Stimulated activated CD4-positive, alpha-beta T cell treated with anti-CD3 and anti-CD28 coated beads, Interleukin-12 subunit alpha, Interleukin-12 subunit beta, amount 100 ng/mL, for 24 hours (primary cell): ENCODE measurements around the gene ATP13A5.

Experiments
- DNase-seq, 2 experiments: peaks; one replicate each; pipeline ENCODE4 v3.0.0-alpha.2; 2020; ENCODE audit warnings: low read depth in 2 of 2

Gene ATP13A5

DNA sequence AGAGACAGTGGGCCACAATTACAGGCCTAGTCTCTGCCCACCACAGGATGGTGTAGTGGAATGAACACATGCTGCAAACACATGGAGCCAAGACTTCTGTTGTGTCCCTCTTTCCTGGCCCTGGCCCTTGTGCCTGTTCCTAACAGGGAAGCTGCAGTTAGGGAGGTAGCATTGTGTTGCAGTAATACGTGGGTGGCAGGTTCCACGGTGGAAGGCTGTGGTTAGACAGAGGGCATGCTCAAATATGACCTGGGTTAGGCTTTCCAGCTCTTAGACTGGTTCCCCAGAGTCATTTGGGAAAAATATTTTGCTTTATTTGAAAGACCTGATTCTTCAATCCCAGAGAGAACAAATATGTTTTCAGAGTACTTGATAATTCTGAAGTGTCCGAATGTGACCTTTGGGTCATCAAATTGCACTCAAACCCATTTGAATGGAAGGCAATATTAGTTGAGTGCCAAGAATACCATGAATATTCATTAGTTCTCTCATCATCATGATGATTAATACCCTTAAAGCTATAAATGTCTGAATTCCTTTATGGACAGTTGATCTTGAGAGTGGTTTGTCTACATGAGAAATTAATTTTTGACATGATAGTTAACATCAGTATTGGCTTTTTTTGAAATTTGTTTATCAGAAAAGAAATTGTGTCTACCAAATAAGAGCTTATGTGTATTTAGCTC lies 109.1 kb downstream of the ATP13A5 start:
- no peak for DNase-seq

DNA sequence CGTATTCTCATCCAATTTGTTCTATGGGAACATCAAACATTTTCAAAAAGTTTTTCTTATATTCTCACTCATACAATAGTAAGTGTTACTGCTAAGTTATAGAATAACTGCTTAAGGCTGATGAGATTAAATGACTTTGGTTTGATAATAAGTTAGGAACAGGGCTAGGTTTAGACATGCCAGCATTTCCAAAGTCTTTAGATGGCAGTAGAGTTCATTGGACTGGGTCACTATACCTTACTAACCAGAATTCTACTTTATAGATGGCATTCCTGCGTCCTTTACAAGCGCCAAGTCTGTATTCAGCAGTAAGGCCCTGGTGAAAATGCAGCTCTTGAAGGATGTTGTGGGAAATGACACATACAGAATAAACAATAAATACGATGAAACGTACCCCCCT lies 115.8 kb downstream of the ATP13A5 start:
- no peak for DNase-seq

DNA sequence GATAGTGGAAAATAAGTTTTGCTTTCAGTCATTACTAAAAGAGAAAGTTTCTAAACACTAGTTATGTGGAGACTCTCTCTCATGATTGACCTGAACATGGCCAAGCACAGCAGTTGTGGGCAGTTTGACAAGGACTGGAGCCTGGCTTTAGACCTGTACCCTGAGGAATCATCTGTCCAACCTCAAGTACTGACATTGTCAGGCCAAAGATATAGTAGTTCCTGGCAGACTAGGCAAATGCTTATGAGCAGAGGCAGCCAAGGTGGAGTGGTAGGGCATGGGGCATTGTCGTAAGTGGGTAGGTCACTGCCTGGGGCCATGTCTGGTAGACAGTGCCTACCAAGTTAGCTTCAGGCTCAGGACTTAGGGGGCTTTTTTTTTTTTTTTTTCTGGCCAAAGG lies 116.6 kb downstream of the ATP13A5 start:
- no peak for DNase-seq

DNA sequence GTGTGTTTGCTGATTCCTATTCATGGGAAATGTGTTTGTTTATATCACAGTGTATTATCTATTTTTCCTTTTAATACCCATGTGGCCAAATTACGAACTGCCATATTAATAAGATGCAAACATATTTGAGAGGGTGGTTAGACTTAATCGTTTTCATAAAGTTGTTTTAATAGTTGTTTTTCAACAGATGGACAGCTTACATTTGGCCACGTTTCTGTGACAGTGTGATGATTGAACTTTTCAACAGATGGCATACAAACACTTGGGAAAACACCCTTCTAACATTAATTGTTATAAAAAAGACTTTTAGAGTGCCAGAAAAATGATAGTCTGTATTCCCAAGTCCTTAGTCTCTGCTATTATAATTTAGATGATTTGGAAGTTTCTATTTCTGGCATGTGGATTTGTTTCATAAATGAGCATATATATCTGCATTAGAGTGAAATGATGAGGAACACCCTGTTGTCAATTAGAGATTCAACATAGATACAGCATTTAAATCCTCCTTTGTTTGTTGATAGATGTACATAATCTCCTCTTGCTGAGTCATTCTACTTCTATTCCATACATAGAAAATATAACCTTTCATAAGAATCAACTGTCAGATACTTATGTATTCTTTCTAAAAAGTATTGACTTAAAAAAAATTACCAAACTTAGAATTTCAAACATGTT lies 124.4 kb downstream of the ATP13A5 start:
- no peak for DNase-seq

DNA sequence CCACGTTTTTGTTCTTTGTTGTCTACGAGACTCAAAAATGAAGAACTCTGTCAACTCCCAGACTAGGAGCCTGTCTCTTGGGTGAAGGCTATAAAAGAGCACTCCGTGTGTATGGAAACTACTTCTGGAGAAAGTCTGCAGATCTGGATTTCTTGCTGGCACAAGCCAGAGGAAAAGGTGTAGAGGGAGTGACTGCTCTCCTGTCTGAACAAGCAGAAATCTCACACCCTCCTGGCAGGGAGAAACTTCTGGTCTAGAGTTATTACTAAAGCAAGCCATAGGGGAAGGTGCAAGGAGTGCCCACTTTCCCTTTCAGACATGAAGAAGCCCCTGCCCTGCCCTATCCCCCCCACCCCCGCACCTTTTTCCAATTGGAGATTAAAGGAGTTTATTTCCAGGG lies 128.1 kb downstream of the ATP13A5 start:
- DNase-seq = no peak

DNA sequence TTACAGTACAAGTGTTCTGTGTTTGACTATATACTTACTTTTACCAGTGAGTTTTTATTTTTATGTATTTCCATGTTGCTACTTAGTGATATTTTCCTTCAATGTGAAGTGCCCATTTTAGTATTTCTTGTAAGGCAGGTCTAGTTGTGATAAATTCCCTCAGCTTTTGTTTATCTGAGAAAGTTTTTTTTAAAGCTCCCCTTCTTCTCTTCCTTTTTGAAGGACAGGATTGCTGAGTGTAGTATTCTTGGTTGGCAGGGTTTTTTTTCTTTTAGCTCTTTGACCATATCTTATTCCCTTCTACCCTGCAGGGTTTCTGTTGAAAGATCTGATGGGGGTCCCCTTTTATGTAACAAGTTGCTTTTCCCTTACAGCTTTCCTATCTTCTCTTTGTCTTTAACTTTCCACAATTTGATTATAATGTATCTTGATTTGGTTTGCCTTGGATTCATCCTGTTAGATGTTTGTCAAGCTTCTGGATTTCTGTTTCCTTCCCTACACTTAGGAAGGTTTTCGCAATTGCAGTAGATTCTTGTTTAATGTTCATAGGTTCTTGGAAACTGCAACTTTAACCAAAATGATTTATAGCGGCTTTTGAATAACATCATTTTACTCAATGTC lies 129.6 kb downstream of the ATP13A5 start:
- no peak for DNase-seq

DNA sequence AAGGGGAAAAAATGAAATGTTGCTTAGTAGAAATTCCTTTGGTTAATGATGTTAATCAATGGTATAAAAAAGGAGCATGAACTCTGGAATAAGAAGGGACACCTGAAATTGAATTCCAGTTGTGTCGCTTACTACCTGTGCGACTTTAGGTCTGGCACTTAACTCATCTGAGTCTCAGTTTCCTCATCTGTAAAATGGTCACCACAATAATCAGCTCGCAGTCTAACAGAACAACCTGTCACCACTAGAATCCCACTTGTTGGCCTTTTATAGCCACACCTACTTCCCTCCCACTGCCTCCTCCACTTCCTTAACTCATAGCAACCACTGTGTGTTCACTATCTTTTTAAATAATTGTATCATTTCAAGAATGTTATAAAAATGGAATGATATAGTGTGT lies 135.0 kb downstream of the ATP13A5 start:
- no peak for DNase-seq

DNA sequence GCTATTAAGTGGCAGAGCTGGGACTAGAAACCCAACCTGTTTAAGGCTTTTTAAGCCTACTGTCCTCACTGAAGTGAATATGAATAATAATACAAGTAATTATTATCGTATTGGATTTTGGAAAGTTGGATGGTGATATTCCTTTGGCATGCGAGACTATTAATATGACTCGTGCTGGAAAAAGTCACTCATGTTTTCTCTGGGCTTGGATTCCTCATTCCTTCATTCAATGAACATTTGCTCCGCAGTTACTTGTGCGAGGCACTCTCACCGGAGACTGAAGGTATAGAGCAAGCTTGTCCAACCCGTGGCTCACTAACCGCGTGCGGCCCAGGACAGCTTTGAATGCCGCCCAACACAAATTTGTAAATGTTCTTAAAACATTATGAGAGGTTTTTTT lies 136.8 kb downstream of the ATP13A5 start:
- DNase-seq = no peak

DNA sequence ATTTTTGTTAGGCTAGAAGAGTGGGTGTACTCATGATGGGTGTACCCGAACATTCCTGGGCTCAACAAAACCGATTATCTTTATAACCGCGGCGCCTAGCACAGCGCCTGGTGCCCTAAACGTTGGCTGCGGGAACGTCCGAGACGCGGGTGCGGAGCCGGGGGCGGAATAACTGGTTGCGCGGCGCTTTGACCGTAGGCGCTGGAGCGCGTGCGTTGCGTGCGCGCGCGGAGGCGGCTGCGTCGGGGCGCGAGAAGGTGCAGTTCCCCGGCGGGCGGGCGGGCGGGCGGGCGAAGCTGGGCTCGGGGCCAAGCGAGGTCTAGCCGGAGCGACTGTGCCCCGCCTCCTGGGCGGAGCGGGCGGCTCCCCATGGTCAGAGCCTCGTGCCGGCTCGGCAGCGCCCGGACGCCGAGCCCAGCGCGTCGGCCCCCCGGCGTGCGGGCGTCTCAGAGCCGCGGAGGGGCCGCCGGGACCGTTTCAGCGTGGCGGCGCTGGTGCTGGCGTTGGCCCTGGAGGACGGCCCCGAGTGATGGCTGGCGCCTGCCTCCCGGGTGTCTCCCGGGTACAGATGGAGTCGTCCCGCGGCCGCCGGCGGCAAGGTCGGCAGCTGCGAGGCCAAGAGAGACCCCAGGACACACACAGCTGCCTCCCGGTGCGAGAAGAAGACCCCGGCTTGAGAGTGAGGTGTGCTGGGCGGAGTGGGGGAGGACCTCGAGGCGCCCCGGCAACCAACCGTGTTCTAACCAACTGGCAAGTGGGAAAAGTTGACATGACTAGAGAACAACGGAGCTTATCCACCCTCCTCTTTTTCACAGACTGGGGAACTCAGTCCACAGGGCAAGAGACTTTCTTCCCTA lies 137.5 kb downstream of the ATP13A5 start, which contains the start of gene PLAAT1:
TSS of gene PLAAT1 (plus strand) at position 373 of the 857 bp plus-strand sequence. CDS start 14,429 bp downstream, outside the sequence.
- peak in 1 of 2 experiments; percentile 20 for DNase-seq

DNA sequence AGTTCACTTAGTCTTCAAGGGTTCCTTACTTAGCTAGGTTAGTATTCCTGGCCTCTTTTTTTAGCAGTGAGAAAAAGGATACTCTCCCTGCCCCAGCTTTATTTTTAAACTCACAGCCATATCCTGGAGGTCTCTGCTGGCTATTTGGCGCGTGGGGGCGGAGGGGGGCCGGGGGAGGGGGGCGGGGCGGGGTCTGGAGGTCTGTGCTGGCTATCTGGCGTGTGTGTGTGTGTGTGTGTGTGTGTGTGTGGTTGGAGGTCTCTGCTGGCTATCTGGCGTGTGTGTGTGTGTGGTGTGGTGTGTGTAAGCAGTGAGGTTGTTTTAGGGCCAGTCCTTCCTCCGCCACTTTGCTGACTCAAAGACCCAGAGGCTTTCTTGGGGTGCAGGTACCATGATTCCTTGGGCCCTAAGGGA lies 138.1 kb downstream of the ATP13A5 start:
- no peak for DNase-seq

DNA sequence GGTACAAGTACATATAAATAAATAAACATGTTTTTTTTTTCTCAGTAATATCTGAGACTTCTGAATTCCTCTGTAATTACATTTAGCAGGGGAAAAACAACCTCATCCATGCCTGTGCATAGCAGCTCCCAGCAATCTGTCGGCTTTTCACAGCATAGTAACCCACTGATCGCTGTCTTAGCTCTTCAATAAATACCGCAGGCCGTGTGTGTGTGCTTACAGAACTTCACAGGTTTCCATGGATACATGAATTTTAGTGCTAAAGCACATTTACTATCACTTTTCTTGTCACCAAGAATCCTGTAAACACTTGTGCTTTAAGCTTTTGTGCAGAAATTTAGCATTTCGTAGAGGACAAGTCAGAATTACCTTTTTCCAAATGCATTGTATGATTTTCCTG lies 141.5 kb downstream of the ATP13A5 start:
- no peak for DNase-seq

DNA sequence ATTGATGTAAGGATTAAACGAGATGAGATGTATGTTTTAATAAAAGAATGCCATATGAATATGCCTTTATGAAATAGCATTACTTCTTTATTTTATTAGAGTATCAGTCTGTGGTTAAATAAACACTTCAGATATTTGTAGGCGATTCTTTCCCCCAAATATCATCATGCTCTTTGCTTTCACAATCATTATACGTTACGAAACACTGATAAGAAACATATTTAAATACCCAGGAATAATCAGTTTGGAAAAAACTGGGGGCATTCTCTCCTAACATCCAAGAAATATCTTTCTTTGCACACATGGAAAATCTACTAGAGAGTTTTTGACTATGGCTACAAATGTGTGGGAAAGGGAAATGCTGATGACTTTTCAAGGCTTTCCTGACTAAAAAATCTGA lies 142.0 kb downstream of the ATP13A5 start:
- no peak for DNase-seq

DNA sequence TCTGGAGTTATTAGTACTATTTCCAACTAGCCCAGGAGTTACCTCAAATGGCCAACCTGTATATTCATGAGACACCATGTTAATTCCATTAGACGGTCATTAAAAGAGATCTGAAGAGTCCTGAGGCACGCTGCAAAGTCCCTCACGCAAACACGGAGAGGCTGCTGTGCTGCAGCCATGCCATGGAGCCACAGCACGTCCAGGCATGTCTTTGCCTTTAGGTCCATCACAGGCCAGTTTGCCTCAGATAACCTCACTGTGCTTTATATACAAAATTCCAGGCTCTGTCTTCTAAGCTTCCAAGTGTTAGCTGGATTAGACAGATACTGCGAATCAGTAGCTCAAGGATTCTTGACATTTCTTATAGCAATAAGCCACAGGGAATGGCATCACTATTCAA lies 147.4 kb downstream of the ATP13A5 start:
- DNase-seq = no peak

DNA sequence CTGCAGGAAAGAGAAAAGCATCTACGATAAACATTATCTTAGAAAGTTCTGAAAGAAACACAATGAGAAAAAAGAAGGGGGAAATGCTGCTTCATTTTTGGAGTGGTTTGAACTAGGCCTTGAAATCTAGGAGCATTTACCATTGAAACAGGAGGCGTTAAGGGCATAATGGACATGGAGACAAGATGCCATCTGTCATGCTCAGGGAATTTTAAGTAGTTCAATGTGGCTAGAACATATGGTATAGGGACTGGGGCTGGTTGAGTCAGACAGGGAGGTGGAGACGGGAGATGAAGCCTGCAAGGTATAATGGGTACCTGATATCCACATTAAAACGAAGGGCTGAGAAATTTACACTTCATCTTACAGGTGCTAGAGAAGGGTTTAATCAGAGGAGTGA lies 147.9 kb downstream of the ATP13A5 start:
- DNase-seq = no peak

DNA sequence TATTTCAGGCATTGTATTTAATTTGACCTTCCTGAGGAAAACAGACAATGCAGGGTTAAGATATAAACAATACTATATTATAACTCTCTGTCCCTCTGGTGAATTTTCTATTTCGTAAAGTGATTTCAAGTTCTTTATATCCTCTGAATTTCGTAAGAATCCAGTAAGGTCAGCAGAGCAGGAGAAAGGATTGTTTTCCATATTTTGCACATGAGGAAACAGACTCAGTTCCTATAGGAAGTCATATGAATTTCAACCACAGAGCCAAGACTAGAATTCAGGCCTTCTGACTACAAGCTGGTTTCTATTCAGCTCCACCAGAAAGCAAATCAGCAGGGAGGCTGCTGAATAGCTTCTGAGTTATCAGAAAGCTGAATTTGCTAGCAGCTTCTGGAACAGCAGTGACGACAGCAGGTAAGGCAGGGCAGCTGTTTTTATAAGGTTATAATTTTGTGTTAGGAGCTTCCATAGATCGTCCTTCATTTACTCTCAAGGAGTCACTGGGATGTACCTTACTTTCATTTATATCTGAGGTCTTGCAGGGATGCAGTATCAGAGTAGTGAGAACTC lies 148.6 kb downstream of the ATP13A5 start:
- no peak for DNase-seq

DNA sequence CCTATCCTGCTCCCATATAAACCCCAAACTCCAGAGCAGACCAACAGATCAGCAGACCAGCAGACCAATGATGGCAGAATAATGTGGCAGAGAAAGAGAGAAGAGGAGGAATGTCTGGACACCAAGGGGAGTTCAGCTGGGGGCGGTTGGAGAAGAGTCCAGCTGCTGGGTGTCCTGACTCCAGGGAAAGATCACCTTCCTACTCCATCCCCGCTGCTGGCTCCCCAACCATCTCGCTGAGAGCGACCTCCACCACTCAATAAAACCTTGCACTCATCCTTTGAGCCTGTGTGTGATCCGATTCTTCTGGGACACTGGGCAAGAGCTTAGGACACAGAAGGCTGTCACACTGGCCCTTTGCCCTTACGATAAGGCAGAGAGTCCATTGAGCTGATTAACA lies 150.3 kb downstream of the ATP13A5 start:
- no peak for DNase-seq

DNA sequence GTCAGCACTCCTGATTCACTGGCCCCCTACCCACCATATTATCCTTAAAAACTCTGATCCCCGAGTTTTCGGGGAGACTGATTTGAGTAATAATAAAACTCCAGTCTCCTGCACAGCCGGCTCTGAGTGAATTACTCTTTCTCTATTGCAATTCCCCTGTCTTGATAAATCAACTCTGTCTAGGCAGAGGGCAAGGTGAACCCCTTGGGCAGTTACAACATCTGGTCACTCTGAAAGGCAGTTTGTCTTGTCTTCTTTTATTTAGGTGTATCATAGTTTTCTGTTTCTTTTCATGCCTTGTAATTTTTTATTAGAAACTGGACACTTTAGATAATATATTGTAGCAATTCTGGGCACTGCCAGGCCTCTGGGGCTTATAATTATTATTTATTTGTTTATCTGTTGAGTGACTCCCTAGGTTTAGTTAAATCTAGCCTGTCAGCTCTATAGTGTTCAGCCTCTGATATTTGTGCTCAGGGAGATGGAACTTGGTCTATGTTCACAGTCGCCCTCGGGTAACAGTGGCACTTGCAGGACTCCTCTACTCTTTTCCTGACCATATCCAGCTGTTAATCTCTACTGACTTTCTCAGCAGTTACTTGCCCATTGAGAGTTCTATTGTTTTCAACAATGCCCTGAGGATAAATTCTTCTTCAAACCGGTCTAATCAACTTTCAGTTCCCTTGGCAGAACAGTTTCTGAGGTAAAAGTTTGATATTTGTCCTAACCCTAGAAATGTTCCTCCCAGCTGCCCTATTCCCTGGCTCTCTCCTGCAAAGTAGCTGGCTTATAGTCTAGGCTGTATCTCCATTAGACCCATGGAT lies 153.0 kb downstream of the ATP13A5 start:
- no peak for DNase-seq
